T-helper 1 cell treated with Interleukin-12 subunit alpha and Interleukin-12 subunit beta and Interleukin-4 antibody, amounts not matched to agents 30 μg/mL and 1 μg/mL, for 36 hours (primary cell): Measurements from ENCODE around the gene ACADS.

ENCODE experiments used
- H3K27ac Mint-ChIP-seq: one replicate; pipeline ENCODE4 v1.8.0; 2021; ENCODE audit warnings: mild to moderate bottlenecking, mixed read lengths
- H3K27me3 Mint-ChIP-seq: one replicate; pipeline ENCODE4 v1.8.0; 2021; ENCODE audit warnings: low read depth, mixed read lengths
- H3K36me3 Mint-ChIP-seq: one replicate; pipeline ENCODE4 v1.8.0; 2021; ENCODE audit warnings: low read depth, mixed read lengths
- H3K4me1 Mint-ChIP-seq: one replicate; pipeline ENCODE4 v1.8.0; 2021; ENCODE audit warnings: low read depth, mixed read lengths
- H3K4me3 Mint-ChIP-seq: one replicate; pipeline ENCODE4 v1.8.0; 2021; ENCODE audit warnings: mild to moderate bottlenecking, moderate library complexity, mixed read lengths
- H3K9me3 Mint-ChIP-seq: one replicate; pipeline ENCODE4 v1.8.0; 2021; ENCODE audit warnings: mixed read lengths

ACADS gene

GRCh38 chr12:120690978-120691377, 34.6 kb upstream of the ACADS start:
- H3K27ac Mint-ChIP-seq = peak overlapping the region; percentile 46

DNA sequence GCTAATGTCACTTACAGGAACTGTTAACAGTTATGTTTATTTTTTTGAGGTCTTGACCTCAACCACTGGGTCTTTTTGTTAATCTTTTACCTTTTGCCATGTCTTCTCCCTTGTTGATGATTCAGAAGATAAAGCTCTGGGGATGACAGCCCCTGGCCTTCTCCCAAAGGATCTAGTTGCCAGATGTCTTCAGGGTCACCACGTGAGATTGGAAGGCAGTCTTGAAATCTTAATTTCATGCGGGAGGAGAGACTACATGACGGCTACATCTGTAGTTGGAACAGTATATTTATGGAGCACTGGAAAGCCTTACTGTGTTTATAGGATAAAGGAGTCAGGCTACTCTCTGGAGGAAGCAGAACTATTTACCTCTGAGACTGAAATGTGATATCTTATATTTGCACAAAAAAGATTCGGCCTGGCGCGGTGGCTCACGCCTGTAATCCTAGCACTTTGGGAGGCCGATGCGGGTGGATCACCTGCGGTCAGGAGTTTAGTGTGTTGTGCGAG, 33.0 kb upstream of the ACADS start:
- peak overlapping the region; percentile 70 for H3K27ac Mint-ChIP-seq
- no peaks in the 10 kb centered on the region for H3K9me3 Mint-ChIP-seq
- H3K36me3 Mint-ChIP-seq = peaks cover 49% of the 10 kb centered on the region
- peak overlapping the region; percentile 33 for H3K4me3 Mint-ChIP-seq
- H3K4me1 Mint-ChIP-seq = peaks cover 57% of the 10 kb centered on the region
- H3K27me3 Mint-ChIP-seq = no peaks in the 10 kb centered on the region

More at GRCh38 chr12:120690978-120691377, 34.6 kb upstream of the ACADS start:
- peaks cover 34% of the 10 kb centered on the region for H3K36me3 Mint-ChIP-seq
- no peaks in the 10 kb centered on the region for H3K27me3 Mint-ChIP-seq
- H3K4me3 Mint-ChIP-seq = peak overlapping the region; percentile 15
- no peaks in the 10 kb centered on the region for H3K9me3 Mint-ChIP-seq
- H3K4me1 Mint-ChIP-seq = peaks cover 56% of the 10 kb centered on the region

DNA sequence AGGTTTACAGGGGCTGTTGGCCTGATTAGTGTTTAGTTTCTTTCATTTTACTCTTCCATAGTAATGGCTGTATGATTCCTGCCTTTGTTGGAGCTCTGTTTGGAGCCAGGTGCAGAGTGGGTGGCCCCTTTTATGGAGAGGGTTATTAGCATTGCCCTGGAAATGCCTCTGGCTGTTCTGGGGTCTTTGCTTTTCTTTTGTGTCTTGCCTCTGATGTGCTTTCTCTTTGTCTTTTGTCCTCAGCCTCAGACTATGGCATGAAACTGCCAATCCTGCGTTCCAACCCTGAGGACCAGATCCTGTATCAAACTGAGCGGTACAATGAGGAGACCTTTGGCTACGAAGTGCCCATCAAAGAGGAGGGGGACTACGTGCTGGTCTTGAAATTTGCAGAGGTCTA, 31.8 kb upstream of the ACADS start:
- Mint-ChIP-seq H3K4me1 (peaks cover 49% of the 10 kb centered on the region), H3K9me3 (no peaks in the 10 kb centered on the region), H3K27ac (peak overlapping the region; percentile 37), H3K4me3 (no peak overlapping the region), H3K27me3 (no peaks in the 10 kb centered on the region), H3K36me3 (peaks cover 49% of the 10 kb centered on the region)

- no peaks in the 10 kb centered on the region for H3K27me3 Mint-ChIP-seq
- H3K4me1 Mint-ChIP-seq = peaks cover 27% of the 10 kb centered on the region
- H3K4me3 Mint-ChIP-seq = no peak overlapping the region
- peaks cover 51% of the 10 kb centered on the region for H3K36me3 Mint-ChIP-seq
- H3K27ac Mint-ChIP-seq = no peak overlapping the region
- no peaks in the 10 kb centered on the region for H3K9me3 Mint-ChIP-seq
Measured at GRCh38 chr12:120696626-120697025, 29.0 kb upstream of the ACADS start.

- Mint-ChIP-seq H3K4me1 (peaks cover 22% of the 10 kb centered on the region), H3K27me3 (no peaks in the 10 kb centered on the region), H3K4me3 (no peak overlapping the region), H3K36me3 (peaks cover 54% of the 10 kb centered on the region), H3K9me3 (no peaks in the 10 kb centered on the region), H3K27ac (no peak overlapping the region)
Measured at GRCh38 chr12:120697344-120697743, 28.3 kb upstream of the ACADS start.

DNA sequence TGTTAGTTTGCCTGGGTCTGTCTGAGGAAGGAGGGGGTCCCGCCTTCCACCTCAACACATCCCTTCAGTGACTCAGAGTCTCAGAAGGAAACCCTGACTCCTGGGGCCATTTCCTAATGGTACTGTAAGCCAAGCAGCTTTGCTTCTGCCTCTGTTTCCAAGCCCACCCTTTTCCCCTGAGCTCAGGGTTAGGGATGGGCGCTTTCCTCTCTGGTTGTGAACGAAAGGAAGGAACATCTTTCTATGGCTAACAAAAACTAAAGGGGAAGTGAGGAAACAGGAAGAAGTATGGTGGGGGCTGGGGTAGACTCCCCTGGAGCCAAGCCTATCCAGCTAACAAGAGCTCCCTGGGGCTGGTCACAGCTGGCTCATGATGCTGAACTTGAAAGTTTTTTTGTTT, 27.0 kb upstream of the ACADS start:
- Mint-ChIP-seq H3K9me3 (no peaks in the 10 kb centered on the region), H3K27me3 (no peaks in the 10 kb centered on the region), H3K27ac (no peak overlapping the region), H3K4me3 (no peak overlapping the region), H3K4me1 (peaks cover 12% of the 10 kb centered on the region), H3K36me3 (peaks cover 49% of the 10 kb centered on the region)

- H3K27me3 Mint-ChIP-seq = no peaks in the 10 kb centered on the region
- H3K27ac Mint-ChIP-seq = no peak overlapping the region
- peaks cover 41% of the 10 kb centered on the region for H3K36me3 Mint-ChIP-seq
- H3K4me3 Mint-ChIP-seq = no peak overlapping the region
- H3K4me1 Mint-ChIP-seq = peaks cover 7% of the 10 kb centered on the region
- no peaks in the 10 kb centered on the region for H3K9me3 Mint-ChIP-seq
Measured at GRCh38 chr12:120699553-120699952, 26.1 kb upstream of the ACADS start.

- peaks cover 7% of the 10 kb centered on the region for H3K4me1 Mint-ChIP-seq
- no peak overlapping the region for H3K4me3 Mint-ChIP-seq
- H3K27ac Mint-ChIP-seq = no peak overlapping the region
- peaks cover 28% of the 10 kb centered on the region for H3K36me3 Mint-ChIP-seq
- H3K9me3 Mint-ChIP-seq = no peaks in the 10 kb centered on the region
- H3K27me3 Mint-ChIP-seq = no peaks in the 10 kb centered on the region
Measured at GRCh38 chr12:120700886-120701285, 24.7 kb upstream of the ACADS start.

DNA sequence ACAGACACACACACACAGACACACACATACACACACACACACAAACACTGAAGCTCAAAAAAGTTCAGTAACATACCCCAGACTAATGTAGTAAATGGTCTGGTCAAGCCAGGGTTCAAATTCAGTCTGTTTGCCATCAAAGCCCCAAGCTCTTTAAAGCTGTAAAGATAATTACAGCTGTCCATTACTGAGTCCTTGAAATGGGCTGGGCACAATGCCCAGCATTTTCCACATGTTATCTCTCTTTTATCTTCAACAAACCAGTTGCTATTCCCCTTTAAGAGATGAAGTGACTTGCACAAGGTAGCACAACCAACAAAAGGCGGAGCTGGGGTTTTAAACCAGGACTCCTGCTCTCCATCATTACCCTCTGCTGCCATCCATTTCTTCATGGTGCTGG, 23.0 kb upstream of the ACADS start:
- Mint-ChIP-seq H3K27me3 (no peaks in the 10 kb centered on the region), H3K4me3 (no peak overlapping the region), H3K27ac (no peak overlapping the region), H3K4me1 (peaks cover 5% of the 10 kb centered on the region), H3K36me3 (peaks cover 12% of the 10 kb centered on the region), H3K9me3 (no peaks in the 10 kb centered on the region)

DNA sequence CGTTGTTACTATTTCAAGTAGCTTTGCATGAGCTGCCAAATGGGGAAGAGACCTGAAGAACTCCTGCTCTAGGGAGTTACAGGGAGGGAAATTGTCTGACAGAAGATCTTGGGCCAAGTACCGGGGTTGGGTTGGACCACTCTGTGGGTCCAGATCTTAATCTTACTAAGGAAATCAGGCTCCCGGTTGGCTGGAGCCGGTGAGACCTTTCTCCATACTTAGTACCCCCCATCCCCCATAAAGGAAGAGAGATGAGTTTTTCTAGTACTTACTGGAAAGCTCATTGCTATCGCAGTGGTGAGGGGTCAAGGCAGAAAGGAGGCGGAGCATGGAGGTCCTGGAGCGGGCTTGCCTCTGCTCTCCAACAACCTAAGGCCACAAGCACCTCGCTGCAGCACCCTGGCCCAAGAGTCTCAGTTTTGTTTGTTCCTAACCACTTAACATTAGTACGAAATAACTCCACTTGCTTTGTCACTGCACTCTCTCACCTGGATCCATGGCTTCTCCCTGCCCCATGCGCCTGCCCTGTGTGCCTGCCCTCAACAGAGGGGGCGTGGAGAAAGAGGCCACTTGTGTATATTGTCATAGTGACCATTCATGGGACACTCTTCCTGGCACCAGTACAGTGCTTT, 22.2 kb upstream of the ACADS start:
- peaks cover 2% of the 10 kb centered on the region for H3K4me1 Mint-ChIP-seq
- H3K4me3 Mint-ChIP-seq = no peak overlapping the region
- H3K36me3 Mint-ChIP-seq = peaks cover 10% of the 10 kb centered on the region
- no peak overlapping the region for H3K27ac Mint-ChIP-seq
- H3K27me3 Mint-ChIP-seq = no peaks in the 10 kb centered on the region
- no peaks in the 10 kb centered on the region for H3K9me3 Mint-ChIP-seq

GRCh38 chr12:120705618-120706017, 20.0 kb upstream of the ACADS start:
- Mint-ChIP-seq H3K4me3 (no peak overlapping the region), H3K9me3 (no peaks in the 10 kb centered on the region), H3K27me3 (no peaks in the 10 kb centered on the region), H3K4me1 (peaks cover 5% of the 10 kb centered on the region), H3K27ac (no peak overlapping the region), H3K36me3 (peaks cover 9% of the 10 kb centered on the region)

DNA sequence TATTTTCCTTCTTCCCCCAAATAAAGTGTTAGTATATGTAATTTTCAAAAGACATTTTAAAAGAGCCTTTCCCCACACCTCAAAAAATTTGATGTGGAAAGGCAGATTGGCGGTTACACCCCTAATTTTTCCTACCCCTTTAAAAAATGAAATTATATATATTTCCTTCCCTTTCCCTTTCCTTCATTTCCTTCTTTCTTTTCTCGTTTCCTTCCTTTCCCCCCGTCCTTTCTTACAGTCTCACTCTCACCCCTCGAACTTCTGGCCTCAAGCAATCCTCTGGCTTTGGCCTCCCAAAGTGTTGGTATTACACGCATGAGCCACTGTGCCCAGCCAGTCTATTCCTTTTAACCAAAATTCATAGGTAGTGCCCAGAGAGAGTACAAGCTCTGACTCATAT, 19.6 kb upstream of the ACADS start:
- Mint-ChIP-seq H3K36me3 (peaks cover 5% of the 10 kb centered on the region), H3K4me3 (no peak overlapping the region), H3K27me3 (no peaks in the 10 kb centered on the region), H3K9me3 (no peaks in the 10 kb centered on the region), H3K27ac (no peak overlapping the region), H3K4me1 (peaks cover 5% of the 10 kb centered on the region)

DNA sequence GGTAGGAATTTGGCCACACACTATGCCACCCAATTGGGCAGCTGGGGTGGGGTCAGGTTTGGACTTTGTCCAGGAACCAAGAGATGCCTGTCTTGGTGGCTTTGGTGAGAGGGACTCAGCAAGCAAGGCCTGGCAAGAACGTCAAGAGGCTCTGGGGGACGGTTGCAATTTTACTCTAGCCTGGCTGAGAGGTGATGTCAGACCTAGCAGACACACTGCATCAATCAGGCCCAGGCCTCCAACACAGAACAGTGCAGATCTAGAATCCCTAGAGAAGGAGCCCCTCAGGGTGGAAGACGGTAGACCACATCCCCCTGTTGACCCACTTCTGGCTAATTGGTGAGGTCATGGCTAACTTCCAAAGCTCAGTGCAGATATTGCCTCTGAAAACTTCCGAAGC, 17.0 kb upstream of the ACADS start:
- no peaks in the 10 kb centered on the region for H3K9me3 Mint-ChIP-seq
- peak overlapping the region; percentile 21 for H3K4me3 Mint-ChIP-seq
- H3K27ac Mint-ChIP-seq = no peak overlapping the region
- peaks cover 24% of the 10 kb centered on the region for H3K4me1 Mint-ChIP-seq
- H3K27me3 Mint-ChIP-seq = no peaks in the 10 kb centered on the region
- H3K36me3 Mint-ChIP-seq = peaks cover 3% of the 10 kb centered on the region

DNA sequence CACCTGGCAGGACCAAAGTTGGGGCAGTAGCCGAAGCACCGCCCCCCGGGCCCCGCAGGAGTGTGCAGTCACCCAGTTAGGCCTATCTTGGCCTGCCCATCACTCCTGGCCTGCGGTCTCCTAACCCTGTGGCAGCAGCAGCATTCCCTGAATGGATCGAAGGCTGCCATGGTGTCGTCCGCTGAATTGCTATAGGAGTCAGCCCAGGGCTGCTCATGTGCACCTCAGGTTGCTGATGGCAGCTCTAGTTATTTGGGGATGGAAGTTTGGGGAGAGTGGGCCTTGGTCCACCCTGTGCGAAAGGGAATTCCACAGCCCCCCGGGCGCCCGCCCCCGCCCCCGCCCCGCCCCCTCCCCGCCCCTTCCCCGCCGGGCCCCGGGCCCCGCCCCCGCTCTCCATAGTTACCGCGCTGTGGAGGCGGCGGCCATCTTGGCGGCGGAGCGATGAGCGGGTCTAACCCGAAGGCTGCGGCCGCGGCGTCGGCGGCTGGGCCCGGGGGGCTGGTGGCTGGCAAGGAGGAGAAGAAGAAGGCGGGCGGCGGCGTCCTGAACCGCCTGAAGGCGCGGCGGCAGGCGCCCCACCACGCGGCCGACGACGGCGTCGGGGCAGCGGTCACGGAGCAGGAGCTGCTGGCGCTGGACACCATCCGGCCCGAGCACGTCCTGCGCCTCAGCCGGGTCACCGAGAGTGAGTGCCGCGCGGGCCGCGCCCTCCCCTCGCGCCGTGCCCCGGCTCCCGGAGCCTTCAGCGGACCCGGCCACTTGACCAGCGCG, 15.4 kb upstream of the ACADS start, which contains the start of gene UNC119B:
TSS of gene UNC119B (plus strand) at position 428 of the 774 bp plus-strand sequence. CDS start at position 445, 17 bp downstream.
- H3K4me1 Mint-ChIP-seq = peaks cover 30% of the 10 kb centered on the region
- H3K27ac Mint-ChIP-seq = peak within 1 kb of the TSS; percentile 84
- peak within 1 kb of the TSS; percentile 93 for H3K4me3 Mint-ChIP-seq
- H3K27me3 Mint-ChIP-seq = no peaks in the 10 kb centered on the region
- no peaks in the 10 kb centered on the region for H3K9me3 Mint-ChIP-seq
- peaks cover 9% of the 10 kb centered on the region for H3K36me3 Mint-ChIP-seq

DNA sequence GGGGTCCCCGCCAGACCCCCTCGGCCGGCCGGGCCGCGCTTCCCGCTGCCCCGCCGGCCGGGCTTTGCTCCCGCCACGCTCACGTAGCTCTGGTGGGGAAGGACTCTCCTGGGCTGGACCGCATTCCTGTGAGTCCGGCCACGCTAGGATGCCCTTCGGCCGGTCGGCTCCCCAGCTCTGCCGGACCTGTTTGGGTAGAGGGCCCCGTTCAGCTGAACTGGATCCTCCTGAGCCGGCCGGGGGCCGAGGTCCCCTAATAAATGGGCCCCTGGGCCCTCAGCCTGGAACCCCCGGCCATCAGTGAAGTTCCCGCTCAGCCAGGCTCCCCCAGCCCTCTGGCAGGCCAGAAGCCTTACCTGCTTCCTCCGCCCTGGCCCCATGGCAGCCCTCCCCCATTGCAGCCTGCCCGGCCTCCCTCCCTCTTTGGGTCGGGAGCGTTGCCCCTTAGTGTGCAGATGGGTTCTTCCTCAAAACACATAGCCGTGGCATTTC, 14.8 kb upstream of the ACADS start:
- H3K27ac Mint-ChIP-seq = peak overlapping the region; percentile 84
- H3K27me3 Mint-ChIP-seq = no peaks in the 10 kb centered on the region
- peak overlapping the region; percentile 93 for H3K4me3 Mint-ChIP-seq
- no peaks in the 10 kb centered on the region for H3K9me3 Mint-ChIP-seq
- peaks cover 9% of the 10 kb centered on the region for H3K36me3 Mint-ChIP-seq
- peaks cover 30% of the 10 kb centered on the region for H3K4me1 Mint-ChIP-seq
